AG09309 (cell line): ENCODE measurements around the gene CEP112.
"Not testable (repeated sequence)": the region's sequence is repeated elsewhere in the genome, so short reads cannot be mapped to it uniquely, and the experiment has no call there.

Experiments
- DNase-seq: peaks from one replicate; pipeline ENCODE4 v3.0.0-alpha.2; 2010; ENCODE audit warnings: low read depth
- H3K4me3 ChIP-seq: 2 replicates; pipeline ENCODE4 v1.5.1; 2011; ENCODE audit warnings: mild to moderate bottlenecking, low read depth, low read length, moderate library complexity; ENCODE audit not compliant: control insufficient read depth
- TF ChIP-seq, protein P1 (sequence below): IDR thresholded peaks from 2 replicates; pipeline ENCODE4 v1.5.1; 2011; ENCODE audit warnings: mild to moderate bottlenecking, low read depth, low read length, inconsistent platforms; ENCODE audit not compliant: insufficient read depth, control insufficient read depth; ENCODE audit errors: missing control alignments

The CEP112 gene

DNA sequence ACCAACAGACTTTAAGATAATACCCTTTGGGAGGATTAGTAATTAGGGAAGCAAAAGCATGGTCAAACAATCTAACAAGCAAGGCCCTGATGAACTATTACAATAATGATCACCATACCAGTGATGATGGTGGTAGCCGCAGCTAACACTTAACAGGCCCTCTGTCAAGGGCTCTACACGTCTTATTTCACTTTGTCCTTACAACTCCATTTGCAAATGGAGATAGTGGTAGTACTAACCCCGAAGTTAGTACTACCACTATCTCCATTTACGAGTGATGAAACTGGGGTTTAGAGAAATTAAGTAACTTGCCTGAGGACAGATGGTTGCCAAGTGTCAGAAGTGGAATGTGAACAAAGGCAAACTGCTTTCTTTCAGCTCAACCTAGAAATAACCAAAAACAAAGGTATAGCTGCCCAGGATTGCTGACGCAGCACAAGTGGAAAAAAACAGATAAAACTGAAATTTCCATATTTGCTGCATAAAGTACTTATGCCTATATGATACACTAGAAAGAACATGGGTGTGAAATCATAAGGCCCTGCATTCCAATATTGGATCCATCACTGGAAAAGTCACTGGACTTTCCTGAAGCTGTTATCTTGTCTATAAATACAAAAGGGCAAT is 24.6 kb downstream of the CEP112 start:
- no peak for DNase-seq
- TF ChIP-seq, protein P1, sequence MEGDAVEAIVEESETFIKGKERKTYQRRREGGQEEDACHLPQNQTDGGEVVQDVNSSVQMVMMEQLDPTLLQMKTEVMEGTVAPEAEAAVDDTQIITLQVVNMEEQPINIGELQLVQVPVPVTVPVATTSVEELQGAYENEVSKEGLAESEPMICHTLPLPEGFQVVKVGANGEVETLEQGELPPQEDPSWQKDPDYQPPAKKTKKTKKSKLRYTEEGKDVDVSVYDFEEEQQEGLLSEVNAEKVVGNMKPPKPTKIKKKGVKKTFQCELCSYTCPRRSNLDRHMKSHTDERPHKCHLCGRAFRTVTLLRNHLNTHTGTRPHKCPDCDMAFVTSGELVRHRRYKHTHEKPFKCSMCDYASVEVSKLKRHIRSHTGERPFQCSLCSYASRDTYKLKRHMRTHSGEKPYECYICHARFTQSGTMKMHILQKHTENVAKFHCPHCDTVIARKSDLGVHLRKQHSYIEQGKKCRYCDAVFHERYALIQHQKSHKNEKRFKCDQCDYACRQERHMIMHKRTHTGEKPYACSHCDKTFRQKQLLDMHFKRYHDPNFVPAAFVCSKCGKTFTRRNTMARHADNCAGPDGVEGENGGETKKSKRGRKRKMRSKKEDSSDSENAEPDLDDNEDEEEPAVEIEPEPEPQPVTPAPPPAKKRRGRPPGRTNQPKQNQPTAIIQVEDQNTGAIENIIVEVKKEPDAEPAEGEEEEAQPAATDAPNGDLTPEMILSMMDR, result no peak
- no peak overlapping the region for H3K4me3 ChIP-seq

DNA sequence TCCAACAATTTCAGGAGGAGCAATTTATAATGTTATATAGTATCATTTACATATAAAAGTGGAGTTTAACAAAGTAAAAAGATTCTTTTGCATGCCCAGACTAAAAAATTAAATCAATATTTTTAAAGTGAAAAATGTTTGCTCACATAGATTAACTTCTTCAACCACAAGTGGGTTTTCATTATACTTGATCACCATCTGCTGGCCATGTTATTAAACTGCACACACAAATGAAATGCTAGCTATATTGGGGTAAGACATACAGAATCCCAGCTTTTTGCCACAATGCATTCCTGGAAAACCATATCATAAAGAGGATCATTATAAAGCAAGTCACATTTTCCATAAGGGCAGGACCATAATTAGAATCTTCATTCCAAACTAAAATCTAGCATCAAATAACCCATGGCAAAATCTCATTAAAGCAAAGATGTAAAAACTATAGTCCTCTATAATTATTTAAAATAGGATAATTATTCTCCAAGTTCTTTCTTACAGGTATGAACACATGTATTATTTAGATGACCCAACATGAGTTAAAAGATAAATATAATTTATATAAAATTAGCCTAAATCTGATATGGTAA is 26.3 kb downstream of the CEP112 start:
- DNase-seq, result peak; percentile 35
- TF ChIP-seq, protein P1, result peak; percentile 49
- H3K4me3 ChIP-seq, result no peak overlapping the region

DNA sequence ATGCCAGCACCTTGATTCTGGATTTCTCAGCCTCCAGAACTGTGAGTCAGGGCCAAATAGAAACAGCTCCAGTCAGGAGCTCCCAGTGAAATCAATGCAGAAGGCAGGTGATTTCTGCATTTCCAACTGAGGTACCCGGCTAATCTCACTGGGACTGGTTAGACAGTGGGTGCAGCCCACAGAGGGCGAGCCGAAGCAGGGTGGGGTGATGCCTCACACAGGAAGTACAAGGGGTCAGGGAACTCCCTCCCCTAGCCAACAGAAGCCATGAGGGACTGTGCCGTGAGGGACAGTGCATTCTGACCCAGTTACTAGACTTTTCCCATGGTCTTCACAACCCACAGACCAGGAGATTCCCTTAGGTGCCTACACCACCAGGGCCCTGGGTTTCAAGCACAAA is 36.9 kb downstream of the CEP112 start:
- H3K4me3 ChIP-seq, DNase-seq: not testable (repeated sequence)

DNA sequence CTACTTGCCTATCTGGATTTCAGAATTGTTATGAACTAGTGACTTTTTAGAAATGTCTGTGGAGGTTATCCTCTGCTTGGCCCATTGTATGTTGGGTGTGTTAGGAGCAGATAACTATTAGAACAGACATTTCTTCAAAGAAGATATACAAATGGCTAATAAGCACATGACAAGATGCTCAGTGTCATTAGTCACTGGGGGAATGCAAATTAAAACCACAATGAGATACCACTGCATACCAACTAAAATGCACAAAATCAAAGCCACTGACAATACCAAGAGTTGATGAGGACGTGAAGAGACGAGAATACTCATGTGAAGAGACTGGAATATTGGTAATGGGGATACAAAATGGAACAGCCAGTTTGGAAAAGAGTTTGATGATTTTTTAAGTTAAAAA is 39.2 kb downstream of the CEP112 start:
- no peak overlapping the region for H3K4me3 ChIP-seq
- DNase-seq, result peak; percentile 3
- TF ChIP-seq, protein P1, result no peak

DNA sequence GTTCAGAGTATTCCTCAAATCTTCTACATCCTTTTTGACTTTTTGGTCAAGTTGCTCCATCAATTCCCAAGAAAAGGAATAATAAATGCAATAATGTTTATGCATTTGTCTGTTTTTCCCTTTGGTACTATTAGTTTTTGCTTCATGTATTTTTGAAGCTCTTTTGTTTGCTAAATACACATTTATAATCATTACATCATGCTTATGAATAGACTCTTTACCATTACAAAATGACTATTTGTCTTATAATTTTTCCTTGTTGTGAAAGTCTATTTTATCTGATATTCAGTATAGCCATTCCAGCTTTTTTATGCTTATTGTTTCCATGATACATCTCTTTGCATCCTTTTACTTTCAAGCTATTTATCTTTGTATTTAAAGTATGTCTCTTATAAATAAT is 41.2 kb downstream of the CEP112 start:
- no peak overlapping the region for H3K4me3 ChIP-seq
- TF ChIP-seq, protein P1, result no peak
- no peak for DNase-seq

DNA sequence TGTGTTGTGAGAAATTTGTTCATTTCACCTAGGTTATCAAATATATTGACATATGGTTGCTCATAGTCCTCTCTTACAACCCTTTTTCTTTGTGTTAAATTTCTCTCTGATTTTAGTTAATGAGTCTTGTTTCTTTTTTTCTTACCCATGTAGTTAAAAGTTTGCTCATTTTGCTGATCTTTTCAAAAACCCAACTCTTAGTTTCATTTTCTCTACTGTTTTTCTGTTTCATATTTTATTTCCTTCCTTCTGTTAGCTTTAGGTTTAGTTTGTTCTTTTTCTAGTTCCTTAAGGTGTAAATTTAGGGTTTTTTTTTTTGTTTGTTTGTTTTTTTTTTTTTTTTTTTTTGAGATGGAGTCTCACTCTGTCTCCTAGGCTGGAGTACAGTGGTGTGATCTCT is 42.4 kb downstream of the CEP112 start:
- TF ChIP-seq, protein P1, result no peak
- no peak for DNase-seq
- H3K4me3 ChIP-seq, result no peak overlapping the region

DNA sequence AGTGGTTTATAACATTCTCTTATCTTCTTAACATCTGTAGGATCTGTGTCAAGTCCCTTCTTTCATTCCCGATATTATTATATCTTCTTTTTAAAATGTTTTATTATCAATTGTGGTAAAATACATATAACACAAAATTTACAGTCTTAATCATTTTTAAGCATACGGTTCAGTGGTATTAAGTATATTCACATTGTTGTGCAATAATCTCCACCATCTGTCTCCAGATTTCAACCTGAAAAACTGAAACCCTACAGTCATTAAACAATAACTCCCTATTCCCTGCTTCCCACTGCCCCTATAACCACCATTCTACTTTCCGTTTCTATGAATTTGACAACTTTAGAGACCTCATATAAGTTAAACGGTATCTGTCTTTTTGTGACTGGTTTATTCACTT is 45.5 kb downstream of the CEP112 start:
- DNase-seq, result no peak
- TF ChIP-seq, protein P1, result no peak

More for the DNA sequence above, 45.5 kb downstream of the CEP112 start:
- H3K4me3 ChIP-seq, result no peak overlapping the region
